ENCODE measurements around the gene SLC39A6. TPM values are rescaled to one million over a fixed set of nuclear protein-coding genes. Genes with fewer than 3 reads are reported as not detected.
"Not testable (repeated sequence)": the region's sequence is repeated elsewhere in the genome, so short reads cannot be mapped to it uniquely, and the experiment has no call there.

The SLC39A6 gene
- total RNA-seq, 1 donor from 2014 or later = 80.1 TPM

DNA sequence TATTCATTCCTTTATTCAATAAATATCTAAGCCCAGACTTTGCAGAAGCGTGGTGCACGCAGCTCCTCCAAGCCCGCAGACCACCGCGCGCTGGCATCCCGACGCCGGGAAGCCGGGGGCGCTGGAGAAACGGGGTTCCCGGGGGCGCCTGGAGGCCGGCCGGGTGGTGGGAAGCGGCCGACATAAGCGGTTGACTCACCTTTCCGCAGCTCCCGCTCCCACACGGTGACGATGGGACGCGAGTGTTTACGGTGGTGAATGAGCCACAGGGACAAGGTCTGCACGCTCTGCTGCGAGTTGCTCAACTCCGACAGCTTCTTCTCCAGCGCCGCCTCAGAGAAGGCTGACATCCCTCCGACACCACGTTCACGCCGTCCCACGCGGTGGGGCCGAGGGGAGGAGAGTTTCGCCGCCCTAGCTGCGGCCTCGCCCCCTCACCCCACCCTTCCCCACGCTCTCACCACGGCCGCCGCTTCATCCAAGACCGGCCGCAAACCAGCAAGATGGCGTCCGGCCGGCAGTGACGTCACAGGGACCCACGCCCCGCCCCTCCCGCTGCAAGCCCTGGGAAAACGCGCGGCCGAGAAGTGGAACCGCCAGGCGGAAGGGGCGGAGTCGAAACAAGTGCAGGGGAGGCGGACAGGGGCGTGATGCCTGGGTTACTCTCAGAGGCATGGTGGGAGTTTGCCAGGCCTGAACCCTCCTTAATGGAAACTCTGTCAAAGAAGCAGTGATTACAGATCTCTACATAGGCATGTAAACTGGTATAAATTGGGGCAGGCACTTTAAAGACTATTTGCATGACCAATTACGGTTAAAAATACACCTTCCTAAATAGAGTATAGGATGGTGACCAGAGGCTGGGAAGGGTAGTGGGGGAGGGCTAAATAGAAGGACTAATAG, 61.8 kb downstream of the SLC39A6 start, which contains the start of gene RPRD1A:
RPRD1A (minus strand) TSS at position 505 of the 903 bp plus-strand sequence; CDS start at position 350, 155 bp downstream.
- TF ChIP-seq, protein P1, sequence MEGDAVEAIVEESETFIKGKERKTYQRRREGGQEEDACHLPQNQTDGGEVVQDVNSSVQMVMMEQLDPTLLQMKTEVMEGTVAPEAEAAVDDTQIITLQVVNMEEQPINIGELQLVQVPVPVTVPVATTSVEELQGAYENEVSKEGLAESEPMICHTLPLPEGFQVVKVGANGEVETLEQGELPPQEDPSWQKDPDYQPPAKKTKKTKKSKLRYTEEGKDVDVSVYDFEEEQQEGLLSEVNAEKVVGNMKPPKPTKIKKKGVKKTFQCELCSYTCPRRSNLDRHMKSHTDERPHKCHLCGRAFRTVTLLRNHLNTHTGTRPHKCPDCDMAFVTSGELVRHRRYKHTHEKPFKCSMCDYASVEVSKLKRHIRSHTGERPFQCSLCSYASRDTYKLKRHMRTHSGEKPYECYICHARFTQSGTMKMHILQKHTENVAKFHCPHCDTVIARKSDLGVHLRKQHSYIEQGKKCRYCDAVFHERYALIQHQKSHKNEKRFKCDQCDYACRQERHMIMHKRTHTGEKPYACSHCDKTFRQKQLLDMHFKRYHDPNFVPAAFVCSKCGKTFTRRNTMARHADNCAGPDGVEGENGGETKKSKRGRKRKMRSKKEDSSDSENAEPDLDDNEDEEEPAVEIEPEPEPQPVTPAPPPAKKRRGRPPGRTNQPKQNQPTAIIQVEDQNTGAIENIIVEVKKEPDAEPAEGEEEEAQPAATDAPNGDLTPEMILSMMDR (IDR thresholded peaks at IDR 0.05; ENCODE audit: unreplicated experiment) = no peak
- DNase-seq (ENCODE audit: low spot score, unreplicated experiment) = peak; percentile 96
- Mint-ChIP-seq H3K27me3 (peaks cover 5% of the 10 kb centered on the region), H3K9me3 (ENCODE audit: low read depth) (peaks cover 3% of the 10 kb centered on the region), H3K27ac (peak within 1 kb of the TSS; percentile 99), H3K4me1 (ENCODE audit: low read depth) (peaks cover 12% of the 10 kb centered on the region), H3K4me3 (ENCODE audit: low read depth) (peak within 1 kb of the TSS; percentile 89), H3K36me3 (ENCODE audit: insufficient read depth) (peaks cover 9% of the 10 kb centered on the region)

DNA sequence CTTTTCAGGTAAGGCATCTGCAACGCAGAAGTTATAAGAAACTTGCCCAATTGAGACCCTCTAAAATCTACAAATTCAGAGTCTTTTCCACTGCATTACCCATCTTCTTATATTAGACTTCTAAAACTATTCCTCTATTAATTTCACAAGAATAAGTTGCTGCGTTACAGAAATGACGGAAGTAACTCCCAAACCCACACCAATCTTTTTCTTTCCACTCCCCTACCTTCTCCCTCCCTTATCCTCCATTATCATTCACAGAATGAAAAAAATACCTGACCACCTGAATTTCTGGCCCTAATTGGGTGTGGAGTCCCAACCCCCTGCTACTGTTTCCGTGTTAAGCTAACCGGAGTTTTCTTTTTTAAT, 62.5 kb downstream of the SLC39A6 start:
- peaks cover 3% of the 10 kb centered on the region for H3K9me3 Mint-ChIP-seq (ENCODE audit: low read depth)
- peaks cover 10% of the 10 kb centered on the region for H3K36me3 Mint-ChIP-seq (ENCODE audit: insufficient read depth)
- H3K4me3 Mint-ChIP-seq (ENCODE audit: low read depth) = peak overlapping the region; percentile 89
- peaks cover 5% of the 10 kb centered on the region for H3K27me3 Mint-ChIP-seq
- TF ChIP-seq, protein P1 (IDR thresholded peaks at IDR 0.05; ENCODE audit: unreplicated experiment) = no peak
- peak overlapping the region; percentile 99 for H3K27ac Mint-ChIP-seq
- H3K4me1 Mint-ChIP-seq (ENCODE audit: low read depth) = peaks cover 13% of the 10 kb centered on the region
- DNase-seq (ENCODE audit: low spot score, unreplicated experiment) = no peak

DNA sequence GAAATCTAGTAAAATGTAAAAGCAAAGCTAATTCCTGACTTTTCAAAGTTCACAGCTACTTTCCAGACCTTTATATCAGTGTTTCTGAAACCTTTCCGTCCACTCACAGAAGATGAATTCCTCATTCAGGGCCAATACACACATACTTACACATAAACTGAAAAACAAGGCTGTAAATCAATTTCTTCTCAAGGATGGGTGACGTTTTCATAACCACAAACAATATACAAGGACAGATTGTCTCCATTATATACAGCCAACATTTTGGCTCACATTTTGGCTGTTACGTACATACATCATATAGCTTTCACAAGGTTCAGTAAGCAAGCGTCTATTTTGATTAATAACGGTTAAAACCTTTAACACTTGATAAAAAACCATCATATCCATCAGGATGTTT, 63.1 kb downstream of the SLC39A6 start:
- TF ChIP-seq, protein P1 (IDR thresholded peaks at IDR 0.05; ENCODE audit: unreplicated experiment) = no peak
- peak overlapping the region; percentile 99 for H3K27ac Mint-ChIP-seq
- H3K4me3 Mint-ChIP-seq (ENCODE audit: low read depth) = peak overlapping the region; percentile 89
- peaks cover 12% of the 10 kb centered on the region for H3K36me3 Mint-ChIP-seq (ENCODE audit: insufficient read depth)
- peaks cover 3% of the 10 kb centered on the region for H3K9me3 Mint-ChIP-seq (ENCODE audit: low read depth)
- DNase-seq (ENCODE audit: low spot score, unreplicated experiment) = no peak
- H3K27me3 Mint-ChIP-seq = peaks cover 5% of the 10 kb centered on the region
- peaks cover 17% of the 10 kb centered on the region for H3K4me1 Mint-ChIP-seq (ENCODE audit: low read depth)

DNA sequence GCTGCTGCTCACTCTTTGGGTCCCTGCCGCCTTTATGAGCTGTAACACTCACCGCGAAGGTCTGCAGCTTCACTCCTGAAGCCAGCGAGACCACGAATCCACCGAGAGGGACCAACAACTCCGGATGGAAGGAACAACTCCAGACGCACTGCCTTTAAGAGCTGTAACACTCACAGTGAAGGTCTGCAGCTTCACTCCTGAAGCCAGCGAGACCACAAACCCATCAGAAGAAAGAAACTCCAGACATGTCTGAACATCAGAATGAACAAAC, 64.4 kb downstream of the SLC39A6 start:
- H3K4me1 Mint-ChIP-seq (ENCODE audit: low read depth) = peaks cover 17% of the 10 kb centered on the region
- peak overlapping the region; percentile 35 for H3K4me3 Mint-ChIP-seq (ENCODE audit: low read depth)
- H3K36me3 Mint-ChIP-seq (ENCODE audit: insufficient read depth) = peaks cover 12% of the 10 kb centered on the region
- not testable (repeated sequence) for H3K27me3 Mint-ChIP-seq; DNase-seq (ENCODE audit: low spot score, unreplicated experiment); H3K9me3 Mint-ChIP-seq (ENCODE audit: low read depth); H3K27ac Mint-ChIP-seq

DNA sequence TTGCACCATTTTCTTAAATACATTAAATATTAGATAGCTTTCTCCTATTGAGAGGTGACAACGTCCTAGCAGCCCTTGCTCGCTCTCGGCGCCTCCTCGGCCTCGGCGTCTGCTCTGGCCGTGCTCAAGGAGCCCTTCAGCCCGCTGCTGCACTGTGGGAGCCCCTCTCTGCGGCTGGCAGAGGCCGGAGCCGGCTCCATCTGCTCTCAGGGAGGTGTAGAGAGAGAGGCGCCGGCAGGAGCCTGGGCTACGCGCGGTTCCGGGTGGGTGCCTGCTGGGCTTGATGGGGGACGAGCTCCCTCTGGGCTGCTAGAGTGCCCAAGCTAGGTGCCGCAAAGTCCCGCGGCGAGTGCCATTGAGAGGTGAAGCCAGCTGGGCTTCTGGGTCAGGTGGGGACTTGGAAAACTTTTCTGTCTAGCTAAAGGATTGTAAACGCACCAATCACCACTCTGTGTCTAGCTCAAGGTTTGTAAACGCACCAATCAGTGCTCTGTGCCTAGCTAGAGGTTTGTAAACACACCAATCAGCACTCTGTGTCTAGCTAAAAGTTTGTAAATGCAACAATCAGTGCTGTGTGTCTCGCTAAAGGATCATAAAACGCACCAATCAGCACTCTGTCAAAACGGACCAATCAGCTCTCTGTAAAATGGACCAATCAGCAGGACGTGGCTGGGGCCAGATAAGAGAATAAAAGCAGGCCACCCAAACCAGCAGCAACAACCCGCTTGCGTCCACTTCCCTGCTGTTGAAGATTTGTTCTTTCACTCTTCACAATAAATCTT, 64.9 kb downstream of the SLC39A6 start:
- Mint-ChIP-seq H3K4me3 (ENCODE audit: low read depth) (no peak overlapping the region), H3K27ac (no peak overlapping the region), H3K4me1 (ENCODE audit: low read depth) (peaks cover 17% of the 10 kb centered on the region), H3K36me3 (ENCODE audit: insufficient read depth) (peaks cover 12% of the 10 kb centered on the region), H3K27me3 (no peaks in the 10 kb centered on the region), H3K9me3 (ENCODE audit: low read depth) (peaks cover 3% of the 10 kb centered on the region)
- no peak for DNase-seq (ENCODE audit: low spot score, unreplicated experiment)
- TF ChIP-seq, protein P1 (IDR thresholded peaks at IDR 0.05; ENCODE audit: unreplicated experiment) = no peak
